HUES64 (cell line): ENCODE results near the gene NEB.

Source experiments
- H3K27ac ChIP-seq: 2 replicates; pipeline ENCODE4 v1.7.0; 2013; ENCODE audit warnings: low read depth, low read length, inconsistent platforms
- H3K27me3 ChIP-seq: 2 replicates; pipeline ENCODE4 v1.6.1; 2013; ENCODE audit warnings: mild to moderate bottlenecking, low read length; ENCODE audit not compliant: insufficient read depth
- H3K36me3 ChIP-seq: 2 replicates; pipeline ENCODE4 v1.6.1; 2013; ENCODE audit warnings: mild to moderate bottlenecking, low read length; ENCODE audit not compliant: insufficient read depth
- H3K4me1 ChIP-seq: 2 replicates; pipeline ENCODE4 v1.6.1; 2013; ENCODE audit warnings: mild to moderate bottlenecking, low read length, moderate library complexity; ENCODE audit not compliant: insufficient read depth
- H3K4me3 ChIP-seq: 2 replicates; pipeline ENCODE4 v1.5.1; 2013; ENCODE audit warnings: mild to moderate bottlenecking, low read length, moderate library complexity
- H3K9ac ChIP-seq: 2 replicates; pipeline ENCODE4 v1.6.1; 2013; ENCODE audit warnings: mild to moderate bottlenecking, low read depth, low read length
- H3K9me3 ChIP-seq: 2 replicates; pipeline ENCODE4 v1.6.1; 2013; ENCODE audit warnings: low read depth, low read length; ENCODE audit not compliant: insufficient read depth
- WGBS: fragments of 150-250, 120-280 bp; methylation state at CpG from one replicate; pipeline ENCODE4 v1.1.7; 2013; ENCODE audit warnings: missing lambda C conversion rate; 5-methylcytosine and 5-hydroxymethylcytosine counted together

Gene NEB

DNA sequence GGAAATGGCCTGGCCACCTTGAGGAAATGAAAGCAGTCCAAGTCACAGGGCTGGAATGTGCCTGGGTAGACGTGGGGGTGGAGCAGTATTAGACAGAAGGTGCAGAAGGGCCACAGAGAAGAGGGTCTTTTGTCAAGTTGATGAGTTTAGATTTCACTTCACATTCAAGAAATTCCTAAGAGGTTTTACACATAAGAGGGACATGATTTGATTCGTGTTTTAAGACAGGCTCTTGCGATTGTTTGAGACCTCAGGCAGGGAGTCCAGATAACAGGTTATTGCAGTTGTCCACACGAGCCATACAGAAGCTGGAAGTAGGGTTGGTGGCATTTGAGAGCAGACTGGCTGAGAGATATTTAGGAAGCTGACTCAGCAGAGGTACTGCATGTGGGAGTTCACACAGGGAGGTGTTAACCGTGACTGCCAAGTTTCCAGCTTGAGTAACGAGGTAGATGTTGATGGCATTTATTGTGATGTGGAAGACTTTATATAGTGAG lies 64.6 kb downstream of the NEB start:
- Histone ChIP-seq H3K36me3 (no peaks in the 10 kb centered on the region), H3K27me3 (no peaks in the 10 kb centered on the region), H3K9me3 (no peaks in the 10 kb centered on the region), H3K4me3 (no peak overlapping the region), H3K27ac (no peak overlapping the region), H3K9ac (no peak overlapping the region), H3K4me1 (peaks cover 17% of the 10 kb centered on the region)
- WGBS, result 72% methylated on average over 6 of the region's 6 CpGs

DNA sequence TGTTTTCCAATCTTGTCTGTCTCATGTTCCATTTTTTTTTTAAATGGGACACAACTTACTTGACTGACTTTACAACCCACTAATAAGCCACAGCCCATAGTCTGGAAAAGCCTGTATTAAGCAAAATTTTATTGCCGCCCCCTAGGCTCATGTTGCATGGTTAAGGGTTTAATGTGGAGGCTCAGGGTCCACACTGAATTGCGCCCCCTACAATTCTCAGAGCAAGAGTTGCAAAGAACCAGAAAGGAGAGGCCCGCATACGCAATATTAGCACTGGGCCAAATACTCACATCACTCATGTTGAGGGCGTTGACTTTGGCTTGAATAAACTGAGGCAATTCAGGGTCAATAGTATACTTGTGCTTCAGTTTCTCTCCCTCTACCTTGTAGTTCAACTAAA lies 65.5 kb downstream of the NEB start:
- H3K27ac ChIP-seq, result no peak overlapping the region
- WGBS, result 93% methylated on average over 5 of the region's 5 CpGs
- no peak overlapping the region for H3K9ac ChIP-seq

DNA sequence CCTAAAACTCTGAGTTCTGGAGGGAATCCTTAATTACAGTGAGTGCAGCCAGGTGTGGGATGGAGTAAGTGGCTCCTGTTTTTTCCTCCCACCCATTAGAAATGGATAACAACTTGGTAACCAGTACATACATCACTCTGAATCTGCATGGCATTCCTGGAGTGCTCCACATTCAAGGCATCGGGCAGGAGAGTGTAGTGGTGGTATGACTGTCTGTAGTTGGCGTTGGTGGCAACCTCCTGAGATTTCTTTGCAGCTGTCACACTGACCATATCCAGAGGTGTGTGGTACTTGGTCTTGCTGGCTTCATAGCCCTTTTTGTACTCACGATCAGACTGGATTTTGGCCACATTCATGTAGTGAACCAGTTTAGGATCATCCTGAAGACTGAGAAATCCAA lies 68.3 kb downstream of the NEB start:
- H3K4me1 ChIP-seq, result peaks cover 17% of the 10 kb centered on the region
- WGBS, result 89% methylated on average over 3 of the region's 3 CpGs

More for the DNA sequence above, 65.5 kb downstream of the NEB start:
- no peaks in the 10 kb centered on the region for H3K27me3 ChIP-seq
- no peaks in the 10 kb centered on the region for H3K36me3 ChIP-seq
- no peak overlapping the region for H3K4me3 ChIP-seq
- no peaks in the 10 kb centered on the region for H3K9me3 ChIP-seq
- H3K4me1 ChIP-seq, result peaks cover 17% of the 10 kb centered on the region

DNA sequence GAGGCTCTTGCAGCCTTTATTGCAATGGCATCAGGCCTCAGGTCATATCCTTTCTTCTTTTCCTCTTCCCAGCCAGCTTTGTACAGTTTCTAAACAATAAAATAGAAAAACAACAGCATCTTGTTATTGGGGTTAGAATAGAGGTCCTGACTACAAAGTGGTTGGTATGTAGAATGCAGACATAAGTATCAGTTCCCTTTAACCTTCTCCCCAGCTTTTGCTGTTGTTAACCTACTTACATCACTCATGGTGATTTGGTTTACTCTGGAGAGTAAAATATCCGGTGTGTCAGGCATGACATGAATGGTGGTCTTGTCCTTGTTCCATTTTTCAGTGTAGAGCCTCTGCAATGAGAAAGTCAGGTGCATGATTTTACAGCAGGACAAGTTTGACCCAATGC lies 69.8 kb downstream of the NEB start:
- no peak overlapping the region for H3K9ac ChIP-seq
- WGBS, result 97% methylated on average over 1 of the region's 1 CpG
- no peak overlapping the region for H3K27ac ChIP-seq
- H3K9me3 ChIP-seq, result no peaks in the 10 kb centered on the region
- peaks cover 9% of the 10 kb centered on the region; the same call in 1 of the 2 replicates for H3K4me1 ChIP-seq
- H3K27me3 ChIP-seq, result no peaks in the 10 kb centered on the region
- H3K36me3 ChIP-seq, result no peaks in the 10 kb centered on the region
- H3K4me3 ChIP-seq, result no peak overlapping the region

More for the DNA sequence above, 68.3 kb downstream of the NEB start:
- Histone ChIP-seq H3K36me3 (no peaks in the 10 kb centered on the region), H3K9me3 (no peaks in the 10 kb centered on the region), H3K9ac (no peak overlapping the region), H3K4me3 (no peak overlapping the region), H3K27ac (no peak overlapping the region), H3K27me3 (no peaks in the 10 kb centered on the region)

DNA sequence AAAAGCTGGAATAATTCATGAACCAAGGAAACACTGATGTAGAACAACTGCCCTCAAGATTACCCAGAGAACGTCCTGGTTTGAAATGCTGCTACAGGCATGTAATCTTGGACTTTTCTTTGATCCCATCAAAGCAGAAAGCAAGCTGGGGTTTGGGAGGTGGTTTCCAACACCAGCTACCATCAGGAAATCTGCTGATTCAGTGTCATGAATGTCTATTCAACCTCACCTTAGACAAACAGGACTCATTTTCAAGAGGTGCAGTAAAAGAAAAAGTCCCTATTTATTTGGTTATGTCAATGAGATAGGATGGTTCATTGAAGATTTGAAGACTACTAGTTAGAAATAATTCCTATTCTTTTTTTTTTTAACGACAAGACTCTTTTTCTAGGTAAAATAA lies 72.7 kb downstream of the NEB start:
- Histone ChIP-seq H3K4me3 (no peak overlapping the region), H3K27ac (no peak overlapping the region), H3K27me3 (no peaks in the 10 kb centered on the region), H3K4me1 (no peaks in the 10 kb centered on the region), H3K9me3 (no peaks in the 10 kb centered on the region), H3K9ac (no peak overlapping the region), H3K36me3 (no peaks in the 10 kb centered on the region)
- 81% methylated on average over 1 of the region's 2 CpGs for WGBS

DNA sequence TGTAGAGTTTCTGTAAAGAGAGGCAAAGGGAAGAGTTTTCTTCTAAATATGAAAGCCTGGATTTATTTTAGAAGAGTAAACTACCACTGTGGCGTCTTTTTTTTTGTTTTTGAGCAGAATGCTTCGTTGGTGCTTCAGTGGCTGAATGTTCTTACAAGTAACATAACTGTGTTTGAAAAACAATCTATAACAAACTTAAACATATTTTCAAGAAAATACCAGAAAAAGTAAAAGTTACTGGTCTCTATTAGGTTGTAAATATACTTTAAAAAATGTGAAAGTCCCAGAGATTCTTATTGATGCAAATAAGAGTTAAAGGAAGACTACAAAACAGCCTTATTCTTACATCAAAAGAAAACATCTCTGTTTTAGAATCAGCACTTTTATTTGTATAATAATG lies 76.2 kb downstream of the NEB start:
- WGBS, result 100% methylated on average over 1 of the region's 2 CpGs
- H3K9ac ChIP-seq, result no peak overlapping the region
- H3K27ac ChIP-seq, result no peak overlapping the region
- H3K36me3 ChIP-seq, result no peaks in the 10 kb centered on the region
- no peak overlapping the region for H3K4me3 ChIP-seq
- no peaks in the 10 kb centered on the region for H3K4me1 ChIP-seq
- no peaks in the 10 kb centered on the region for H3K27me3 ChIP-seq
- H3K9me3 ChIP-seq, result no peaks in the 10 kb centered on the region

DNA sequence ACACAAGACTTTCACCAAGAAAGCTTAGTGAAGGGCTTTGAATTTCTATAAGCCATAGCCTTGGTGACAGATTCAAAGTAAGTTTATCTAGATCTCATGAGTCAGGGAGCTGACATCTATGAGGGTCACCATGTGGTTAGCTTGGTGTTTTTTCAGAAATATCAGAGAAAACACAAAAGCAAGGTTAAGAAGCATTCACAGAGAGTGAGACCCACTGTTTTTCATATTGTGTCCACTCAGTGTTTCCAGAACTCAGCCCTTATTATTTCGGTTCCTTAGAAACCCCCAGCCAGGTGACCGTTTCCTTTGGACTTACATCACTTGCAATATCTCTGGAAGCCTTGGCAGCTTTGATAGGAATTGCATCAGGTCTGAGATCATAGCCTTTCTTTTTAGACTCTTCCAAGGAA lies 76.6 kb downstream of the NEB start:
- 95% methylated on average over 2 of the region's 2 CpGs for WGBS
- Histone ChIP-seq H3K27ac (no peak overlapping the region), H3K9me3 (no peaks in the 10 kb centered on the region), H3K9ac (no peak overlapping the region), H3K4me3 (no peak overlapping the region), H3K4me1 (no peaks in the 10 kb centered on the region), H3K27me3 (no peaks in the 10 kb centered on the region), H3K36me3 (no peaks in the 10 kb centered on the region)

DNA sequence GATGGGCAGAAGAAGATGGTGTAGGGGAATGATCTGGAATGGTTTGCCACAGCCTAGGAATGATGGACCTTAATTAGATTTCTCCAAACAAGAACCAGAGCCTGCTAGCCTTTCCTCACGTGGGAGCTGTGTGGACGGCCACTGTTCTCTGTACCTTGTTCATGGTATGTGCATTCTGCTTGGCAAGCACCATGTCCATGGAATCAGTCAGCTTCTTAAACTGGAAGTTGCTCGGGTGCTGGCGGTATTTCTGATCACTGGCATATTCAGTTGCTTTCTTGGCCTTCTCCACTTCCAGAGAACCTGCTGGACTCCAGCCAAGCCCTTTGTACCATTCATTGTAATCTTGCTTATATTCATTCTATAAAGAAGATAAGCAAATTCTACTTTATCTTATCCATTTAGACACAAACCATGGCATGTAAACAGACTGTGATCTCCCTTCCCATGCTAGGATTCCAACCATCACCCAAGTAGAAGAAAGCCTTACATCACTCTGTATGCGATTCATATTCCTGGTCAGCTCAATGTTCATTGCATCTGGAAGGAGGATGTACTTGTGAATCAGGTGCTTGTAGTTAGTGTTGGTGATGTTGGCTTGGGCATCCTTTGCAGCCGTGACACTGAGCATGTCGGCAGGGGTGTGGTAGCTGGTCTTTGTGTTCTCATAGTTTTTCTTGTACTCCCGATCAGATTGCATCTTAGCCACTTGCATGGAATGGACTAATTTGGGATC lies 78.4 kb downstream of the NEB start:
- no peak overlapping the region for H3K27ac ChIP-seq
- WGBS, result 91% methylated on average over 8 of the region's 8 CpGs

DNA sequence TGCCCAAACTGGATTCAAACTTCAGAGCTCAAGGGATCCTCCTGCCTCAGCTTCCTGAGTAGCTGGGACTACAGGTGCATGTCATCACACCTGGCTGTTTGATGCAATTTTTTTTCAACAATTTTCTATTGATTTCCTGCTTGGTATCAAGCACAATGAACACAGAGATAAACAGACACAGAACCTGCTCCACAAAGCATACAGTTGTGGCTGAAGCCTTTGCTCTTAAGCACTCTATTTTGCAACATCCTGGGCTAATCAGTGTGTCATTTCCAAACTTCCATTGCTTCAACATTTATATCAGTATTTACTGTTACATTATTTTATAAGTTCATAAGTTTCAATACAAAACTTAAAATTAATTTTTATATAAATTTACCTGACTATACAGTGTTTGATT lies 79.4 kb downstream of the NEB start:
- no peak overlapping the region for H3K9ac ChIP-seq
- no peak overlapping the region for H3K4me3 ChIP-seq
- no peak overlapping the region for H3K27ac ChIP-seq
- H3K36me3 ChIP-seq, result no peaks in the 10 kb centered on the region
- no peaks in the 10 kb centered on the region for H3K4me1 ChIP-seq
- H3K9me3 ChIP-seq, result no peaks in the 10 kb centered on the region
- H3K27me3 ChIP-seq, result no peaks in the 10 kb centered on the region

More for the DNA sequence above, 78.4 kb downstream of the NEB start:
- no peak overlapping the region for H3K4me3 ChIP-seq
- H3K9me3 ChIP-seq, result no peaks in the 10 kb centered on the region
- no peak overlapping the region for H3K9ac ChIP-seq
- H3K4me1 ChIP-seq, result no peaks in the 10 kb centered on the region
- H3K36me3 ChIP-seq, result no peaks in the 10 kb centered on the region
- no peaks in the 10 kb centered on the region for H3K27me3 ChIP-seq

DNA sequence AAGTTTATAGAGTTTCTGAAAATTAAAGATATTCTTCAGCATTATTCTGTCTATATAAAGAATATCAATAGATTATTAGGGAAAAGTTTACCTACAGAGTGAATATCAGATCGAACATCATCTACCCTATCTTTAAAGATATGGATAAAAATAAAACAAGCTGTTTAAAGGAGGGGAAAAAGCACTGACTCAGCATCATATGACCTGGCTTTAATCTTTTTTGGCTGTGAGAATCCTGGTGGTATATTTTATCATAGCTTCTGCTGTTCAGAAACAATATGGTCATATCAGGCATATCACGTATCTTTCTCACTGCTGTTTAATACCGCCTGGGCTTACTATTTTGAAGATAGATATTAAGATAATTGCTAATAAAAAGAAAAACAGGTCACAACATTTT lies 80.2 kb downstream of the NEB start:
- H3K27me3 ChIP-seq, result no peaks in the 10 kb centered on the region
- no peaks in the 10 kb centered on the region for H3K36me3 ChIP-seq
- no peak overlapping the region for H3K27ac ChIP-seq
- 100% methylated on average over 1 of the region's 3 CpGs for WGBS
- H3K9me3 ChIP-seq, result no peaks in the 10 kb centered on the region
- no peak overlapping the region for H3K4me3 ChIP-seq
- no peak overlapping the region for H3K9ac ChIP-seq
- no peaks in the 10 kb centered on the region for H3K4me1 ChIP-seq

DNA sequence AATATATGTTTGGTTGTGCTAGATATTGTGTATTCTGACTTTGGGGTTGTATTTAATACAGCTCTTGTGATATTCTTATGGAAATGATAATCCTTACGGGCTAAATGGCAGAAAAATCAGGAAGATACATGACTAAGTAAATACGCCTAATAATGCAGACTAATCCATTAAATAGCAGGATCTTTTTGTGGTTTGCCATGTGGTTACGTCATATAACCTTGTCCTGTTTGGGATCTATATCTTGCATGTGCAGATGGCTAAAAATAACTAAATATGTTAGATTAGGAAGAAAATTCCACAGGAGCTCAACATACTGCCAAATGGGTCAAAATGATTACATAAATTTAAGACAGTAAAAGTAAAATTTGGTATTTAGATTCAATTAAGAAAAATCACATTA lies 83.0 kb downstream of the NEB start:
- no peak overlapping the region for H3K9ac ChIP-seq
- WGBS, result 91% methylated on average over 3 of the region's 3 CpGs
- no peaks in the 10 kb centered on the region for H3K36me3 ChIP-seq
- H3K4me3 ChIP-seq, result no peak overlapping the region
- no peaks in the 10 kb centered on the region for H3K27me3 ChIP-seq
- no peak overlapping the region for H3K27ac ChIP-seq
- H3K4me1 ChIP-seq, result no peaks in the 10 kb centered on the region
- peaks cover 5% of the 10 kb centered on the region for H3K9me3 ChIP-seq

DNA sequence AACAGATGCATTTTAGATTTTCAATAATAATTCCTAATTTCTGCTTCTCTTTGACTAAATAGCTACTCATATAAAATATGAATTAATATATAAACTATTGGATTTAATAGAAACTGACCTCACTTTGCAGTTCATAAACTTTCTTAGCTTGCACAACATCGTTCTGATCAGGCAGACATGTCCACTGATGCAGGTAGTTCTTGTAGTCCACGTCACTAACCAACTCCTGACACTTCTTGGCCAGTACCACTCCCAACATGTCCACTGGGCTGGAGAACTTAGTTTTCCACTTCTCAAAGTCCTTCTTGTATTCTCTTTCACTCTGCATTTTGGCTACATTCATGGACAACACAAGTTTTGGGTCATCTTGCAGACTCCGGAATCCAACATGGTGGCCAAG lies 83.8 kb downstream of the NEB start:
- WGBS, result 94% methylated on average over 3 of the region's 3 CpGs
- H3K27ac ChIP-seq, result no peak overlapping the region
- H3K27me3 ChIP-seq, result no peaks in the 10 kb centered on the region
- H3K4me3 ChIP-seq, result no peak overlapping the region
- no peak overlapping the region for H3K9ac ChIP-seq
- no peaks in the 10 kb centered on the region for H3K4me1 ChIP-seq
- H3K36me3 ChIP-seq, result no peaks in the 10 kb centered on the region
- H3K9me3 ChIP-seq, result peaks cover 5% of the 10 kb centered on the region
